Hematopoietic multipotent progenitor cell (in vitro differentiated cells): Measurements from ENCODE around the gene ZNF385D. TPM values are rescaled to one million over a fixed set of nuclear protein-coding genes. Genes with fewer than 3 reads are reported as not detected.
"Not testable (repeated sequence)": the region's sequence is repeated elsewhere in the genome, so short reads cannot be mapped to it uniquely, and the experiment has no call there.

Experiments
- DNase-seq, 3 donors: peaks; one replicate each; pipeline ENCODE4 v3.0.0-alpha.2; 2011 to 2015; ENCODE audit warnings: low read depth in 2 of 3, low spot score in 2 of 3
- total RNA-seq: library from RNA; depleted of rRNA; stranded (reverse); fragments of >200 nt; gene quantifications from one replicate; pipeline ENCODE4 v1.2.3, GENCODE V29; 2012

The ZNF385D gene
- total RNA-seq, 1 donor: 22.4 TPM

- no peak for DNase-seq
Observed at GRCh38 chr3:21524133-21524532, 226.9 kb downstream of the ZNF385D start.

GRCh38 chr3:21520106-21520963 is 230.7 kb downstream of the ZNF385D start:
- no peak for DNase-seq

- no peak for DNase-seq
Observed at GRCh38 chr3:21517184-21517583, 233.8 kb downstream of the ZNF385D start.

GRCh38 chr3:21515417-21515816 is 235.6 kb downstream of the ZNF385D start:
- DNase-seq: no peak

GRCh38 chr3:21509731-21510470 is 241.1 kb downstream of the ZNF385D start:
- no peak for DNase-seq

GRCh38 chr3:21508246-21508645 is 242.8 kb downstream of the ZNF385D start:
- no peak for DNase-seq

- DNase-seq: no peak
Observed at GRCh38 chr3:21505711-21506460, 245.1 kb downstream of the ZNF385D start.

GRCh38 chr3:21502656-21503055 is 248.4 kb downstream of the ZNF385D start:
- no peak for DNase-seq

- DNase-seq: no peak
Observed at GRCh38 chr3:21500834-21501233, 250.2 kb downstream of the ZNF385D start.

- not testable (repeated sequence) for DNase-seq
Observed at GRCh38 chr3:21490671-21491070, 260.3 kb downstream of the ZNF385D start.

- no peak for DNase-seq
Observed at GRCh38 chr3:21487520-21487919, 263.5 kb downstream of the ZNF385D start.

GRCh38 chr3:21486024-21486935 is 264.7 kb downstream of the ZNF385D start:
- DNase-seq: not testable (repeated sequence)

GRCh38 chr3:21484828-21485144 is 266.2 kb downstream of the ZNF385D start:
- peak in 1 of 3 donors; percentile 1 for DNase-seq

GRCh38 chr3:21484057-21484827 is 266.8 kb downstream of the ZNF385D start:
- DNase-seq: peak in 2 of 3 donors; percentile 3 to 32

- no peak for DNase-seq
Observed at GRCh38 chr3:21481991-21482390, 269.0 kb downstream of the ZNF385D start.

- no peak for DNase-seq
Observed at GRCh38 chr3:21477541-21478288, 273.3 kb downstream of the ZNF385D start.

- DNase-seq: no peak
Observed at GRCh38 chr3:21466476-21466875, 284.5 kb downstream of the ZNF385D start.

- DNase-seq: no peak
Observed at GRCh38 chr3:21464746-21465145, 286.3 kb downstream of the ZNF385D start.

- DNase-seq: no peak
Observed at GRCh38 chr3:21463319-21463718, 287.7 kb downstream of the ZNF385D start.
